Measurements from ENCODE around the gene TXNDC15.
"Not testable (repeated sequence)": the region's sequence is repeated elsewhere in the genome, so short reads cannot be mapped to it uniquely, and the experiment has no call there.

Gene TXNDC15, protein sequence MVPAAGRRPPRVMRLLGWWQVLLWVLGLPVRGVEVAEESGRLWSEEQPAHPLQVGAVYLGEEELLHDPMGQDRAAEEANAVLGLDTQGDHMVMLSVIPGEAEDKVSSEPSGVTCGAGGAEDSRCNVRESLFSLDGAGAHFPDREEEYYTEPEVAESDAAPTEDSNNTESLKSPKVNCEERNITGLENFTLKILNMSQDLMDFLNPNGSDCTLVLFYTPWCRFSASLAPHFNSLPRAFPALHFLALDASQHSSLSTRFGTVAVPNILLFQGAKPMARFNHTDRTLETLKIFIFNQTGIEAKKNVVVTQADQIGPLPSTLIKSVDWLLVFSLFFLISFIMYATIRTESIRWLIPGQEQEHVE

GRCh38 chr5:134873987-134874830 lies at the start of gene TXNDC15:
Gene TXNDC15 (plus strand): TSS chr5:134874371. CDS start chr5:134874428, 57 bp downstream.
- peak; percentile 58 for DNase-seq (ENCODE audit: low read depth)

- DNase-seq (ENCODE audit: low read depth), result no peak
Observed at GRCh38 chr5:134824681-134825080, 49.5 kb upstream of the TXNDC15 start.

DNA sequence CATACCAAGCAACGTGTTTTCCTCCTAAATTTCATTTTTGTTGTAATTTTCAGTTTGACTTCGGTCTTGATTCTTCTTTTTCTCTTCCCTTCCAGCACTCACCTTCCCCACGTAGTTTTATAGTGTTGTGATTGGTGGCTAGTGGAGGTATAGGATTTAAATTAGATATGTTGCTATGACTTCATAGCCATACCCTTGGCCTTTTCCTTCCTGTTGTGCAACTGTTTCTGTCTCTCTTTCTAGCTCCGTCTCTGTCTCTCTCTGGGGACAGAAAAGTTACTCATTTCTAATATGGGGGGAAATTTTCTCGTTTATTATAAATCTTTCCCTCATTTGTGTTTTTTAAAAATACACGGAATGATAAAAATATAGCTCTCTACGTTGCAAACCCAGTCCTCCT lies 49.0 kb upstream of the TXNDC15 start:
- no peak for DNase-seq (ENCODE audit: low read depth)

- no peak for DNase-seq (ENCODE audit: low read depth)
Observed at GRCh38 chr5:134833340-134834032, 40.7 kb upstream of the TXNDC15 start.

- no peak for DNase-seq (ENCODE audit: low read depth)
Observed at GRCh38 chr5:134835623-134836022, 38.5 kb upstream of the TXNDC15 start.

- DNase-seq (ENCODE audit: low read depth), result no peak
Observed at GRCh38 chr5:134837530-134838181, 36.5 kb upstream of the TXNDC15 start.

DNA sequence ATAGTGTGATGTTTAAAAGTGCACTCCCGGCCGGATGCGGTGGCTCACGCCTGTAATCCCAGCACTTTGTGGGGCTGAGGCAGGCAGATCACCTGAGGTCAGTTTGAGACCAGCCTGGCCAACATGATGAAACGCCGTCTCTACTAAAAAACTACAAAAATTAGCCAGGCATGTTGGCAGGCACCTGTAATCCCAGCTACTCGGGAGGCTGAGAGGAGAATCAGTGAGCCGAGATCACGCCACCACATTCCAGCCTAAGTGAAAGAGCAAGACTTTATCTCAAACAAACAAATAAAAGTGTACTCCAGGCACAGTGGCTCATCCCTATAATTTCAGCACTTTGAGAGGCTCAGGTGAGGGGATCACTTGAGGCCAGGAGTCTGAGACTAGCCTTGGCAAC lies 35.8 kb upstream of the TXNDC15 start:
- DNase-seq (ENCODE audit: low read depth), result not testable (repeated sequence)

DNA sequence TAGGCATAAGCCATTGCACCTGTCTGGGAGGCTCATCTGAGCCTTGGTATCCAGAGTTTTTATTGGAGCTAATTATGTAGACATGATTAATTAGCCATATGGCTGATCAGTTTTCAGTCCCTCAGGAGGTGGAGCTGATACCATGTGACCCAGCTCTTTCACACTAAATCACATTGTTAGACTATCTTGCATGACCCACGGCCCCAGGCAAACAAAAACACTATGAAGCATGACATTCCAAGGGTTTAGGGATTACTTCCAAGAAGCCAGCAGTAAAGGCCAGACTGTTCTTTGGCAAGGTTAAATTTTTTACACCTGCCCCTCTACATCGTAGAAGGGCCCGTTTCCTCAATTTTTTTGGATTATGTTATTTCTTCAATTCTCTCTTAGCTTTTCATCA lies 33.4 kb upstream of the TXNDC15 start:
- DNase-seq (ENCODE audit: low read depth), result no peak

DNA sequence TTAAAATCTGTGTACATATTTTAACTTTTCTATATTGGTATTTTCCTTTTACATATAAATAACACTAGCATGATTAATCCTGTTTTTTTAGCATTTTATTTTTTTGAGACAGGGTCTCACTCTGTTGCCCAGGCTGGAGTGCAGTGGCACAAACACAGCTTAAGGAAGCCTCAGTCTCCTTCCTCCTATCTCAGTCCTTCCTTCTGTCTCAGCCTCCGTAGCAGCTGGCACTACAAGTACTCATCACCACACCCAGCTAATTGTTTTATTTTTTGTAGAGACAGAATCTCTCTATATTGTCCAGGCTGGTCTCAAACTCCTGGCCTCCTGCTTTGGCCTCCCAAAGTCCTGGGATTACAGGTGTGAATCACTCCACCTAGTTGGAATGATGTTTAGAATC lies 29.9 kb upstream of the TXNDC15 start:
- DNase-seq (ENCODE audit: low read depth), result no peak

DNA sequence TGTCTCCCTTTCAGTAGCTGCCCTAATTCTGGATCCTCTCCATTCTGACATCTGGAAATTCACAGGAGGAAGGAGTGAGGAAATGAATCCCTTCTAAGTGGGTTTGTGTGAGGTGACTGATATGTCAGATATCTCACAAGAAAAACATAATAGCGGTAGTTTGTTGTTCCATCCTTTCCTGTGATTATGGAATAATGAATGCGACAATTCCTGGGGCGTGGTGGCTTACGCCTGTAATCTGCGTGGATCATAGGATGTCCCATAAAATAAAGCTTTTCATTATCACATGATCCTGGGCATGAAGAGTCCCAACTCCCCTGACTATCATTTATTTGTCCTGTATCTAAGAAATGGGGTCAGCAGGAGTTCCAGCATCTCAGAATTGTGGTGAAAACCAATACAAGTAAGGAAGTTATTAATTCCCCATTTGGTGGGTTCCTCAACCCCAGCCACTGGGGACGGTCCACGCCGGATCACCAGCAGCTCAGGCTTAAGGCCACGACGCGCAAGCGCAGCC lies 28.8 kb upstream of the TXNDC15 start:
- no peak for DNase-seq (ENCODE audit: low read depth)

DNA sequence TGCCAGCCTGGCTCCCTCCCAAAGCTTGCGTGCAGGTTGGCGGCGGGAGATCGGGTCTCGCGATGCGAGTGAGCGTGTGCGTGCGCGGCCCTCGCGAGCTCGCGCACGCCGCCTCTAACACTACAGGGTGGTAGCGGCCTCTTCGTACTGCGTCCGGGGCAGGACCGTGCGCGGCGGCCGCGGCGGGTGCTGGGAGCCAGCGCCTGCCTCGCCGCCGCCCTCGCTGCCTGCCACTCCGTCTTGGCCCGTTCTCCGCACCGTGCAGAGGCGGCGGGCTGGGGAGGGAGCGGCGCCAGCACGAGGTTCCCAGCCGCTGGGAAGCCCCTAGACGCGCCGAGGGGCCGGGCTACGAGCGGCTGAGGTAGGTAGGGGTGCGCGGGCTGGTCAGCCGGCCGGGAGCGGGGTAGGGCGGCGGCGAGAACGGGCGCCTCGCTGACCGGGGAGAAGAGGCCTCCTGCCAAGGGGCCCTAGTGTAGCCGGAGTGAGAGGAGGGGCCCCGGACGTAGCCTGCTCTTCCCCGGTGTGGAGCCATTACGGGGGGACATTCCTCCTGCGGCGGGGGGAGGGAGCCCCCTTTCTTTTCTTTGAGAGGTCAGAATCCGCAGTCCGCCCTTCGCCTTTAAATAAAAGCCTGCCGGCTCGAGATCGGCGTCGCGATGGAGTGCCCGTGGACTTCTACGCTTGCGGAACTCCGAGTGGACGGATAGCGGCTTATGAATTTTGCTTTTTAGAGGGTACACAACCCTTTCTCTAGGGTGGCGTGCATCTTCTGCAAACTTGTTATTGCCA lies 28.1 kb upstream of the TXNDC15 start, which contains the start of gene C5orf24:
C5orf24 (plus strand) TSS at position 117 of the 789 bp plus-strand sequence. CDS start 8,933 bp downstream, outside the sequence.
- DNase-seq (ENCODE audit: low read depth), result peak; percentile 77

- DNase-seq (ENCODE audit: low read depth), result no peak
Observed at GRCh38 chr5:134846641-134846960, 27.6 kb upstream of the TXNDC15 start.

- not testable (repeated sequence) for DNase-seq (ENCODE audit: low read depth)
Observed at GRCh38 chr5:134849434-134849933, 24.7 kb upstream of the TXNDC15 start.

DNA sequence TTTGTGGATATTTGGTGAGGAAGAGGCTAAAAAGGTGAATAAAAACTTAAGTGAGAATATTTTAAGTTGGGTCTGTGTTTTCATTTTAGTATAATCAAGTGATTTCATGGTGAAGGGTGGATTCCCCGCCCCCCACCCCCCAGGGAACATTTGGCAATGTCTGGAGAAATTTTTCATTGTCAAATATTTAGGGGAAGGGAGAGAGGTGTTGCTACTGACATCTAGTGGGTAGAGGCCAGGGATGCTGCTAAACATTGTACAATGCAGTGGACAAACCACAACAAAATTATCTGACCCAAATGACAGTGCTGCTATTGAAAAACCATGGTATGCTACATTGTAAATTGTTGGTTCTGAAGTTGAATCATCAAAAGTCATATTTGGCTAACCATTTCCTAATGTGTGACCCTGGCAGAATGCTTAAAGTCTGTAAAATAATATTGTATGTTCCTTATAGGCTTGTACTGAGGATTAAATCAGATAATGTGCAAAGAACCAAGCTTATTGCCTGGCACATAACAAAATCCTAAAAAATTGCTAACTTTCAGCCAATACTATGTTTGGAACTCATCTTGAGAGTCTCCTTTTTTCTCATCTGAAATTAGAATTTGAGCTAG lies 22.8 kb upstream of the TXNDC15 start:
- no peak for DNase-seq (ENCODE audit: low read depth)

GRCh38 chr5:134856465-134856864 lies 17.7 kb upstream of the TXNDC15 start:
- DNase-seq (ENCODE audit: low read depth), result not testable (repeated sequence)

DNA sequence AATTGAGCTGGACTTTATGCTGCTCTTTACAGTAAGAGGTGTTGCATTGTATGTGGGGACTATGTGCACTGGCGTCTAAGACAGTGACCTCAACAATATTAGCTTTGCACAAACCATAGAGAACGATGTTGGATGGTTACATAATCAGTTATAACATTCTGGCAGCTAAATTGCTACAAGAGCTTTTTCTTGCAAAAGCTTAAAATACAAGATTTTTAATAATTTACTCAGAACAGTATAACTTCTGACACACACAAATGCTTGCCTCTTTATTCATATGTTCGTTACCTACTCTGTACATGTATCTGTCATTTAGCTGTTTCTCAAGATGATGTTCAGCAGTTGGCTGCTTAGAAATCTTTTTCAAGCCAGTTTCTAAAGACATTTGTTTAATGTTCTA lies 16.8 kb upstream of the TXNDC15 start:
- DNase-seq (ENCODE audit: low read depth), result no peak

DNA sequence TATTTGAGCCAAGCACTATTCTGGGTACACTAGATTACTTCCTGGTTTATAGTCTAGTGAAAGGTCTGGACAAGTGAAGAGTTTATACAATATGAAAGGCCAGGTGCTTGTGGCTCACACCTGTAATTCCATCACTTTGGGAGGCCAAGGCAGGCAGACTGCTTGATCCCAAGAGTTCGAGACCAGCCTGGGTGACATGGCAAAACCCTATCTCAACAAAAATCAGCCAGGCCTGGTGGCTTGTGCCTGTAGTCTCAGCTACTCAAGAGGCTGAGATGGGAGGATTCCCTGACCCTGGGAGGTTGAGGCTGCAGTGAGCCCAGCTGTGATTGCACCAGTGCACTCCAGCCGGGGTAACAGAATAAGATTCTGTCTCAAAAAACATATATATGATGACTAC lies 9.5 kb upstream of the TXNDC15 start:
- no peak for DNase-seq (ENCODE audit: low read depth)

DNA sequence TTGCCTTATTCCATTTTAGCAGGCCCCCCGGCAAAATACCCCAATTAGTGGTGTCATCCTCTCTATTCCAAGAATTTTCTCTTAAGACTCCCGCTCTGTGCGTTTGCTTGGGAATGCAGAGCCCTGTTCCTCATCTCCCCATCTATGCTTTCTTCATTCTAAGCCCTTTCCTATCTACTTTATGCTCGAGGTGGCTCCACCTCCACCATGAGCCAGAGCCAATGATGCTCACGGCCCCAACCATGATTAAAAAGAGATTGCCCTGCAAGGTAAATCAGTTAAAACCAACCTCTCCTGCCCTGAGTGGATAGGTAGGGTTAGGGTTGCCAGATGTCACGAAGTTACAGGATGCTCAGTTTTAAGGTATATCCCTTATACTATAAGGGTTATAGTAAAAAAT lies 677 bp upstream of the TXNDC15 start:
- DNase-seq (ENCODE audit: low read depth), result no peak

DNA sequence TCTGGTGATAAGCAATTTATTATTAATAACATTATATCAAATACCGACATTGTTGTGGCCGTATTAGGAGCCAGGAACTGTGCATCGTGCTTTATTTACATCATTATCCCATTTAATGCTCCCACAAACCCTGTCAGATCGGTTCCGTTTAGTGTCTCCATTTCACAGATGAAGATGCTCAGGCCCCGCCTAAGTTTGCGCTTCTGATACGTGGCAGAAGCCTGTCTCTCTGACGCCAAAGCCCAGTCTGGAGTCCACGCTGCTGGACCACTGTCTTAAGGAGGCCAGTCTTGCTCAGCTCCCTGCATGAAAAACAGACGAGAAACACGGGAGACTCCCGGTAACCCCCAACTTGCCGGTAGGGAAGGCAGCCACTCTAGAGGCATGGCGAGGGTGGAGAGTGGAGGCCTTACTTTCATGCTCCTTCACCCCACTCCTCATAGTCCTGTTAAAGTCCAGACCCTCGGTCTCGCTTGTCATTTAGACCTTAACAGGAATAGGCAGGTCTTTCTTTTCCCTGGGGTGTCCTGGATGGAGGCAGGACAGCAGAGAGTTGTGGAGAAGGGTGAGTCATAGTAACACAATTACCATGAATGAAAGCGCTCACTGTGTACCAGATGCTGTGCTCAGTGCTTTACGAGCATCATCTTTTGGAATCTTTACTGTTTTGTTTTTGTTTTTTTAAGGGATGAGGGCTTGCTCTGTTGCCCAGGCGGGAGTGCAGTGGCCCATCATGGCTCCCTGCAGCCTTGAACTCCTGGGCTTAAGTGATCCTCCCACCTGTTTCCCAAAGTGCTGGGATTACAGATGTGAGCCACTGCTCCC lies 872 bp downstream of the TXNDC15 start:
- no peak for DNase-seq (ENCODE audit: low read depth)

GRCh38 chr5:134877159-134877558 lies 3.0 kb downstream of the TXNDC15 start:
- no peak for DNase-seq (ENCODE audit: low read depth)

Measured in stimulated activated CD8-positive, alpha-beta memory T cell treated with anti-CD3 and anti-CD28 coated beads, Interleukin-15, amount 100 ng/mL, for 24 hours (primary cell).